NT2/D1 (cell line): Measurements from ENCODE around the gene CRACR2A.

ENCODE experiments used
- YY1 ChIP-seq: IDR thresholded peaks from 2 replicates; pipeline ENCODE4 v1.6.1; 2011; ENCODE audit not compliant: insufficient read length, insufficient read depth
- ZNF274 ChIP-seq: IDR thresholded peaks from 2 replicates; pipeline ENCODE4 v1.6.1; 2011; ENCODE audit warnings: mild to moderate bottlenecking, low read depth, low read length

DNA sequence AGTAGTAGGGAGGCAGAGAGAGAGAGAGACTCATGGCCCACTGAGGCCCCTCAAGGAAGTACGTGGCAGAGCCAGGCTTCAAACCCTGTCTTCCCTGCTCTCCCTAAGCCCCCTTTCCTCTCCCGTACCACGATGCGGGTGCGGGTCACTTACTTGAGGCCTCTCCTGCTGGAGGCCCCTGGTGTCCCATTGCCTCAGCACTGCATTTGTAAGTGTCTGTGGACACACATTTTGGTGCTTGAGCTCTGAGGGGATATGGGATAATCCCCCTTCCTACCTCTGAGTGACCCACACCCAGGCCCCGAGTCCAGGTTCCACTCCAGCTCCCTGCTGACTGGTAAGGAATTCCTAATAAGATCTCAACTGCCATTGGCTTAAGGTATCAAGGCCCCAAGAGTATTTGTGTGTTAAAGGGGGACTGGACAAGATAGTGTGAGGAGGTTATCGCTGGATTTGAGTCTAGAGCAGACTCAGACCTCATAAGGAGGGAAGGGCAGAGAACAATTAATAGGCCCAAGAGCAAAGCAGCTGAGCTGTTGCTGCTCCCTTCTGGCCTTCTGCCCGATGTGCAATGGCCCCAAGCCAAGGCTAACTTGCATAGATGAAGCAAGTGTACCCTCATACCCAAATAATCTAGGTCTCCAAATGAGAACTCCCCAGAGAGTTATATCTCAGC is 71.9 kb downstream of the CRACR2A start:
- no peak for TF ChIP-seq ZNF274
- no peak for TF ChIP-seq YY1
